Posterior cingulate gyrus (tissue), 11 donors: ENCODE data around the gene UBAP2.
"Not testable (repeated sequence)": the region's sequence is repeated elsewhere in the genome, so short reads cannot be mapped to it uniquely, and the experiment has no call there.

Experiments used
- DNase-seq, 10 donors: peaks; one replicate each; pipeline versions ENCODE4 v3.0.0 to v3.0.0-alpha.2; 2020 to 2021; ENCODE audit warnings: mixed read lengths in 3 of 10
- intact Hi-C: fragments of 100-400 bp; cut with DNase I; formaldehyde crosslinking; loops from one replicate; pipeline ENCODE4 v1.15.1; 2023

The UBAP2 gene

DNA sequence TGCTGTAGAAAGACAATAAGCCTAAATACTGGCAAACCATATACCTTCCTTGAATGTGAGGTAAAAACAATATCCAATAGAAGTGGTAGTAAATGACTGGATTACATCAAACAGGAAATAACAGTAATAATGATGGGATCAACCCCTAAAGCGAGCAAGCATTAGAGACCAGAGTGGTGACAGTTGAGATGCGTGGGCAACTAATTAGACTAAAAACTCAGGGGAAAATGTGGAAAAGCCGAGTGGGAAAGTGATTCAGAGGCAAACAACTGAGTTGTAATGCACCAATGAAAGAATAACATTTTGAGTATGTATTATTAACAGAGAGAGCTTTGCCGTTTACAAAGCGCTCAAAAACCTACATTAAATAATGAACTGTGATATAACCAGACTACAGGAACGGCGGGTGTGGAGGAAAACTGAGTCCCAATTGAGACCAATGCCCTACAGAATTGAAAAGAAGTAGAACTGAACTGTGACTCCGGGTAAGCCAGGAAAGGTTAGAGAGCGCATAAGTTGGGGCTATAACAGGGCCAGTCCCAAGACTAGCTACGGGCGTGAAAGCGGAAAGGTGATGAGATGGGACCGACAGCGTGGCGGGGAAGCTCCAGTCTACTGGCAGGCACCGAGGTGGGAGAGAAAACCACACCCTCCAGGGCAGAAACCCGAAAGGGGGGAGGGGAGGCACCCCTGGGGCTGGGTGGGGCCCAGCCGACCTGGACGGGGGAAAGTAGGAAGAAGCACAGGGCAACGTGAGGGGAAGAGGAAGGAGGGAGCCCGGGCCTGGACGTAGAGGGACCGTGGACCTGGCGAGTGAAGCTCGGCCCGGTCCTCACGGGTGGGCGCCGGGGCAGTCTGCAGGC lies 592 bp downstream of the UBAP2 start:
- DNase-seq, result peak in 5 of 10 donors; percentile 12 to 83 (median 25)
- intact Hi-C loops, result loop anchor here (10.0 kb wide), 2 partner anchors 123 to 233 kb away; partner anchors contain the start of gene UBE2R2

DNA sequence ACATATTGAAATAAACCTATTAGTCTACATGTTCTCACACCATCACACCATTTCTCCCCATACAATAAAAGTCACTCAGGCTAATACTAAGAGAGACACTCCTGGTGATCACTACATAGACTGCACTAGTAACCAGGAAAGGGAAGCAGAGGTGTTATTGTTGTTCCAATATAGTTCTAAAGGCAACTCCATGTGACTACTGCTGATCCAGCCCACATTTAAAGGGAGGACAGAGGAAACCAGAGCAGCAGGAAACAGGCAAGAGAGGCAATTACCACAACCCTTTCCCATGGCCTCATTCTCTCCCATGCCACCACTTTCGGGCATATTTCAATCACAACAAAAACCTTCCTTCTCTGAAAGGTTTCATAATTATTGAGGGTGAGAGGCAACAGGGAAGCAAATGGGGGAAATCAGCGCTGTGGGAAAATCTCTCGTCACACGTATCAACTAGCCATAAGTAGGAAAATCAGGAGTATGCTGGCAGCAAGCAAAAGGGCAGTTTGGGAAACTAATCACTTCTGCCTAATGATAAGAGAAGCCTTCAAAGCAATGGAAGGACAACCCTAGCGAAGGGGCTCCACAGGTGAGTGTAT lies 1.8 kb downstream of the UBAP2 start:
- intact Hi-C loops, result loop anchor here (10.0 kb wide), 2 partner anchors 122 to 232 kb away; partner anchors contain the start of gene UBE2R2
- no peak for DNase-seq

DNA sequence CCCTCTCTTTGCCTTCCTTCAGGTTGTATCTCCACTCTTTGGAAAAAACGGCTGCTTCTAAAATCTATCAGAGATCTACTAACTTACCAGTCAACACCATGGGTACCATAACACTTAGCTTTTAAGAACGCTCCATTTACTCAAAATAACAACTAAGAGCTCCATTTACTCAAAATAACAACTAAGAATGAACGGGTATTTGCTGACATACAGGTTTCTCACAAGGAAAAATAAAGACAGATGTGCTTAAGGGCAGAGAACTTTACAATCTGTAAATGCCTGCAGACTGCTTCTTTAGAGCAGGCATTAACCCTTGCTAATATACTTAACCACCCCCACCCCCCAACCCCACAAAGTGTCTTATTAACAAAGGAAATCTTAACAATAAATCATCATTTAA lies 2.8 kb downstream of the UBAP2 start:
- intact Hi-C loops, result loop anchor here (10.0 kb wide), 2 partner anchors 121 to 231 kb away; partner anchors contain the start of gene UBE2R2
- DNase-seq, result no peak

GRCh38 chr9:34042074-34042473 lies 6.6 kb downstream of the UBAP2 start:
- intact Hi-C loops, result loop anchor here (10.0 kb wide), 2 partner anchors 117 to 227 kb away; partner anchors contain the start of gene UBE2R2
- DNase-seq, result not testable (repeated sequence)

DNA sequence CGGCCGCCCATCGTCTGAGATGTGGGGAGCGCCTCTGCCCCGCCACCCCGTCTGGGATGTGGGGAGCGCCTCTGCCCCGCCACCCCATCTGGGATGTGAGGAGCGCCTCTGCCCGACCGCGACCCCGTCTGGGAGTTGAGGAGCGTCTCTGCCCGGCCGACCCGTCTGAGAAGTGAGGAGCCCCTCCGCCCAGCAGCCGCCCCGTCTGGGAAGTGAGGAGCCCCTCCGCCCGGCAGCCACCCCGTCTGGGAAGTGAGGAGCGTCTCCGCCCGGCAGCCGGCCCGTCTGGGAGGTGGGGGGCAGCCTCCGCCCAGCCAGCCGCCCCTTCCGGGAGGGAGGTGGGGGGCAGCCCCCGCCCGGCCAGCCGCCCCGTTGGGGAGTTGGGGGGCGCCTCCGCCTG lies 9.8 kb downstream of the UBAP2 start:
- intact Hi-C loops, result not testable (repeated sequence)
- peak in 1 of 10 donors; percentile 67 for DNase-seq

DNA sequence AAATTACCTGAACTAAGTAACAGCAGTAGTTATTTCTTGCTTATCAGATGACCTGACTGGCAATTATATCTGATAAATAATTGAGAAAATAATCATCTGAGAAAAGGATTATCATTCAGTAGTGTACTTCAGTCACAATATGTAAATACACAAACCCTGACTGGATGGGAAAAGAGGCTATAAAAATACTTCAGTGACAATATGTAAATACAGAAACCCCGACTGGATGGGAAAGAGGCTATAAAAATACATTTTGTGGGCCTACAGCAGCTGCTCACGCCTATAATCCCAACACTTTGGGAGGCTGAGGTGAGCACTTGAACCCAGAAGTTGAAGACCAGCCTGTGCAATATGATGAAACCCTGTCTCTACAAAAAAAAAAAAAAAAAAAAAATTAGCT lies 11.1 kb downstream of the UBAP2 start:
- DNase-seq, result no peak
- intact Hi-C loops, result no loop called here

GRCh38 chr9:34036625-34037024 lies 12.1 kb downstream of the UBAP2 start:
- no peak for DNase-seq

DNA sequence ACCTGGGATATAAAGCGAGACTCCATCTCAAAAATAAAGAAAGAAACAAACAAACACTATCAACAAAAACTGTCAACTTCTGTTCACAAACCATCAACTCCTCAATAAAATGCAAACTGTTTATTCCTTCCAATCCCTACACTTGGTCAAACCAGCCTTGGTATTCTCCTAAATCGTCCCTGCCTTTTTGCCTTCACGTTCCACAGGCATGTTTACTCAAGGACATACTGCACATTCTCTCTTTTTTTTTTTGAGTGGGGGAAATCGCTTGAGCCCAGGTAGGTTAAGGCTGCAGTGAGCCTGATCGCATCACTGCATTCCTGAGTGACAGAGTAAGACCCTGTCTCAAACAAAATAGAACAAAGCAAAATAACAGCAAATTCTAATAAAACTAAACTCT lies 13.0 kb downstream of the UBAP2 start:
- intact Hi-C loops, result no loop called here
- no peak for DNase-seq

More at GRCh38 chr9:34036625-34037024, 12.1 kb downstream of the UBAP2 start:
- intact Hi-C loops, result no loop called here

DNA sequence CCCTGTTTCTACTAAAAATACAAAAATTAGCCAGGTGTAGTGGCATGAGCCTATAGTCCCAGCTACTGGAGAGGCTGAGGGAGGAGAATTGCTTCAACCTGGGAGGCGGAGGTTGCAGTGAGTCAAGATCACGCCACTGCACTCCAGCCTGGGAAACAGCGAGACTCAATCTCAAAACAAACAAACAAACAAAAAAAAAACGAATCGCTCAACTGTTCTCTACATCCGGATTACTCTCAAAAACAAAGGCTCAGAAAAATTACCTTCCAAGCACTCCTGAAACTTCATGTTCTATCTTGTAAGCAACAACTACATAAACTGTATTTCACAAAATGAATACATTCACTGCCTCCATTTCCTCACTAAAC lies 14.0 kb downstream of the UBAP2 start:
- intact Hi-C loops, result no loop called here
- DNase-seq, result no peak

- intact Hi-C loops, result no loop called here
- no peak for DNase-seq
These were observed 16.1 kb downstream of the UBAP2 start for GRCh38 chr9:34032631-34033030.

DNA sequence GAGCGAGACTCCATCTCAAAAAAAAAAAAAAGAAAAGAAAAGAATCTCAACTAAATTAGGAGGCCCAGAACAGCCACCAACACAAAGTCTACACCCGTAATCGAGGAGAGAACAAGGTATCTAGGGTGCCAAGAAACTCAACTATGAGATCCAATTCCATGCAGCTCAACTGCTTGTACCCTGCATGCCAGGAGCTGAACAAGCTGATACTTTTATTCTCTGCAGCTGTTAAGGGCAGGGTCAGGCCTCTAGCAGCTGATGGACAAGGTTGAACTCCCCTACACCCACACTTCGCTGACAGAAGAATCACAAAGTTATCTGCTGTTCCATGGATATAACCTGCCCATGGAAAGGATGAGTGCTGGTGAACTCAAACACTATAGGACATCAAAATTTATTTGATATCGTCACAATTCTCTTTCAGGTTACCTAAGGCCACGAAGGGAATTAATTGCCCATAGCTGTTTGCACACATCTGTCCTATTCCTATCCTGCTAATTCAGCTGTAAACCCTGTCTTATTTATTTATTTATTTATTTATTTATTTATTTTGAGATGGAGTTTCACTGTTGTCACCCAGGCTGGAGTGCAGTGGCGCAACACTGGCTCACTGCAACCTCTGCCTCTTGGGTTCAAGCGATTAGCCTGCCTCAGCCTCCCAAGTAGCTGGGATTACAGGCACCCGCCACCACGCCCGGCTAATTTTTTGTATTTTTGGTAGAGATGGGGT lies 20.7 kb downstream of the UBAP2 start:
- DNase-seq, result no peak
- intact Hi-C loops, result no loop called here

DNA sequence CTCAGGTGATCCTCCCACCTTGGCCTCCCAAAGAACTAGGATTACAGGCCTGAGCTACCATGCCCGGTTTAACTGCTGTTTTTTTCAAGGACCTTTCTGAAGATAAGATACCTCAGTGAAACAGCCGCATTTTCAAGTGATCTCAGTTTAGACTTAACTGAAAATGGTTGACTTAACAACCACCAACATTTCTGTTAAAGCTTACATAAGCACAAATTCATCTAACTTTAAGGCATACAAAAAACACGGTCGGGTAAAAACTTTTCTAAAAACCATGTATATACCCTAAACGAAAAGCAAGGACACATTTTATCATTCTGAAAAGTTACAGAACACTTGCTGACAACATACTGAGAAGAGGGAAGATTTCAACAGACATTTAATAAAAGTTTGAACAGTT lies 22.9 kb downstream of the UBAP2 start:
- DNase-seq, result no peak
- intact Hi-C loops, result no loop called here

DNA sequence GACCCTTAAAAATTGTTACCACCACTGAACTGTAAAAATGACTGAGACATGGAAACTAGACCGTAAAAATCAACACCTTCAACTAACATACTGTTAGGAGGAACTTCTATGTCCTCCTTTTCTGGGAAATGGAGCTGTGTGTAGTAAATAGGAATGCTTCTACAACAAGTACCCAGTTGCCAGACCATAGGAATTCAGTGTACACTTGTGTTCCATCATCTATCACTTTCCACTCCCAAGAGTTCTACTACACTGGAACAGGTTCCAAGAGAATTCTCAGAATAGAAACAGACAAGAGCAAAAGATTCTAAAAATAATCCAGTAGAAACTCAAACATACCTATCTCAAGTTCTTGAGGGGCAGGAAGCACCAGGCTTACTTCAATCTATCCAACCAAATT lies 23.6 kb downstream of the UBAP2 start:
- no peak for DNase-seq
- intact Hi-C loops, result no loop called here

GRCh38 chr9:34024476-34024875 lies 24.2 kb downstream of the UBAP2 start:
- intact Hi-C loops, DNase-seq: not testable (repeated sequence)

DNA sequence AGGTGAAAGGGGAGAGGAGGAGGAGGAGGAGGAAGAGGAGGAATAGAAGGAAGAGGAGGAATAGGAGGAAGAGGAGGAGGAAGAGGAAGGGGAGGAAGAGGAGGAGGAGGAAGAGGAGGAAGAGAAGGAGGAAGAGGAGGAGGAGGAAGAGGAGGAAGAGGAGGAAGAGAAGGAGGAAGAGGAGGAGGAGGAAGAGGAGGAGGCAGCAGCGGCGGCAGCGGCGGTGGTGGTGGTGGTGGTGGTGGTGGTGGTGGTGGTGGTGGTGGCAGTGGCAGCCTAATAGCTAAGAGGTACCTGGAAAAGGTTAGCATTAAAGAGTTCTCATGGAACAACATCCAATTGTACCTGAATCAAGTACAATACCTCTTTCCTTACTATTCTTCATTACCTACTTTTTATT lies 32.5 kb downstream of the UBAP2 start:
- no peak for DNase-seq

GRCh38 chr9:34010979-34011378 lies 37.7 kb downstream of the UBAP2 start:
- no peak for DNase-seq
- intact Hi-C loops, result loop anchor here (1.0 kb wide), 1 partner anchor 242 kb away; no protein-coding TSS in a partner anchor

More for the DNA sequence above, 32.5 kb downstream of the UBAP2 start:
- intact Hi-C loops, result no loop called here

- DNase-seq, result no peak
- intact Hi-C loops, result no loop called here
These were observed 46.7 kb downstream of the UBAP2 start for GRCh38 chr9:34001951-34002350.

DNA sequence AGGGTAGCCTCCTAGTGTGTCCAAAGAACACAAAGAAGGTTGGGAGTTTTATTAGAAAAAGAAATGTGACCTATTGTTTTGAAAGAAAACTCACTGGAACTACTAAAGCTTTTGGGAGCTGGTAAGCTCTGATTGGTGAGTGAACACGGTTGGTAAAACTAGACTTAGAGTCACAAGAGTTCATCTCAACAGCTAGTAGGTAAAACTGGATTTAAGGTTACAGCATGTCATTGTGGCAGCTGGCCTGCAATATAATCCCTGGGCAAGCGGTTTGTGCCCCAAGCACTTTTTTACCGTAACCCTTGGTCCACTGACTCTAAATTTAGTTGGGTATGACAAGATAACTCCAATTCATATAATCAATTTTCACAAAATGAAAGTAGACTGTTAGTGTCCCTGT lies 47.4 kb downstream of the UBAP2 start:
- intact Hi-C loops, result no loop called here
- no peak for DNase-seq

DNA sequence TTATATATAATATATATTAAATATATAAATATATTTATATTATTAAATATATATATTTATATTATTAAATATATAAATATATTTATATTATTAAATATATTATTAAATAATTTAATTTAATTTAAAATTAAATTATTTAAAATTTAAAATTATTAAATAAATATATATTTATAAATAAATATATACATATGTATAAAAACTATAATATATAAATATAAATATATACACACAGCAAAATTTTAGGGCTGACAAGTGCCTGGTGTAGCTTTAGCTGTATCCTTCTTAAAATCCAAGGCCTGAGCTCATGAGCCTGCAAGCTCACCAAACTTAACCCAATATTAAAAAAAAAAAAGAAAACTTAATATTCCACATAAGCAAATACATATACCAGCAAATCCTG lies 53.2 kb downstream of the UBAP2 start:
- intact Hi-C loops, result no loop called here
- no peak for DNase-seq

DNA sequence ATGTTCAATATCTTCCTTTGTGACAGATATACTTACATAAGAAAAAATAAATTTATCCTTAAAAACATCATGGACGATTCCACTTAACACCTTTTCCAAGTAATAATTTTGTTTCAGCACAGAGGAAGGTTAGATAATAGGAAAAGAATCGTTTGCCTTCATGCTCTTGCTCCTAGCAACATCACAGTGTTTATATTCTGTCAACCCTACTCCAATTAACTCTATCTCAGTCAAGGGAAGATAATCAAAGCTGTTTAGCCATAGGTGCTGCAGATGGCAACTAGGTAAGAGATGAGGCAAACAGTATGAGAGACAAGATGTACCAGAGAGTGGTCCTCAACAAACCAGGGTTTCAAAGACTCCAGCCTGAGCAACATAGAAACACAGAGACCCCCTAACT lies 55.6 kb downstream of the UBAP2 start:
- intact Hi-C loops, result no loop called here
- DNase-seq, result no peak

- DNase-seq, result no peak
- intact Hi-C loops, result no loop called here
These were observed 56.1 kb downstream of the UBAP2 start for GRCh38 chr9:33992632-33993031.
